ENCODE measurements around the gene CSF1R. TPM values are rescaled to one million over a fixed set of nuclear protein-coding genes. Genes with fewer than 3 reads are reported as not detected.
A peak's percentile ranks its signal among the peaks of the same experiment; 100 is the strongest.

Gene CSF1R
- total RNA-seq, 1 donor from 2014 or later = 2.7 TPM

DNA sequence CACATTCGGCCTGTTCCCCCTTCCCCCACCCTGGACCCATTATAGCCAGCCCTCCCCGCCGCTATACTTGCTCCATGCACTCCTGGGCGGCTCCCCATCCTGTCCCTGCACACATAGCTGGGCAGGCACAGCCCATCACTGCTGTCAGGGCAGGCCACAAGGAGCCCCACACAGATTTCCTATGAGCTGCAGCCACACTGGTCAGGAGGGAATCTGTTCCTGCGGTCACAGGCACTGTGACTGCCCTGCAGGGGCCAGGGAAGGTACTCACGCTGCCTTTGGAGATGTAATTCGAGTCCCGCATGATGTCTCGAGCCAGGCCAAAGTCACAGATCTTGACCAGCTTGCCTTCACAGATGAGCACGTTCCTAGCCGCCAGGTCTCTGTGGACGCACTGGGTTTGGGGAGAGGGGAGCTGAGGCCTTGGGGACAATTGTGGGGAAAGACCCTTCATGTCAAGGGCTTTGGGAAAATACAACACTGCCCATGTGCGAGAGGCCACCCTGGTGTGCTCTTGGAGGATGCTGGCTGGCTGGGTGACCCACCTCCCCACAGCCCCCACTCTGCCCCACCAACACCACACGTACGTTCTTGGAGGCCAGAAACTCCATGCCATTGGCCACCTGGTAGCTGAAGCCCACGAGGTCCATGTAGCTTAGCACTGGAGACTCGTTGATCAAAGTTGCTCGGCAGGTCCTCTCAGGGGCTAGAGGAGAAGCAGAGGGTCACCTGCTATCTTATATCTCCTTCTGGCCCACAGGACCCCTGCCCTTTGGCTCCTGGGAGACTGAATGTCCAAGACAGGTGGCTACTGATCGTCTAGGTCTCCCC lies 34.5 kb upstream of the CSF1R start:
- ATAC-seq = no peak

DNA sequence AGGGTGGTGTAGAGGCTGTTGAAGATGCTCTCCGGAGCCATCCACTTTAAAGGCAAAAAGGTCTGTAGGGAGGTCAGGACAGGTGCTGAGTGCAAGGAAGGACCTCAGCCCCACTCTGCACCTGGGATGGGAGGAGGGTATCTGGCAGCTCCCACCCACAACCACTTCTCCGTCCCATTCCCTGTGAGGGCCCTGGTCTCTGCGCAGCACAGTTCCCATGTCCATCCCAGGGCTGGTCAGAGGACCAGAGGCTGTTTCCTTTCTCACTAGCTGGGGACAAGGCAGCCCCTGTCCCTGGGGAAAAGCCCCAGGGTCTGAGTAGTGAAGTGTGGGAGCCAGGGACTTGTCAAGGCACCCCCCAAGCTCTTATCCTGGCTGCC lies 33.7 kb upstream of the CSF1R start:
- no peak for ATAC-seq

DNA sequence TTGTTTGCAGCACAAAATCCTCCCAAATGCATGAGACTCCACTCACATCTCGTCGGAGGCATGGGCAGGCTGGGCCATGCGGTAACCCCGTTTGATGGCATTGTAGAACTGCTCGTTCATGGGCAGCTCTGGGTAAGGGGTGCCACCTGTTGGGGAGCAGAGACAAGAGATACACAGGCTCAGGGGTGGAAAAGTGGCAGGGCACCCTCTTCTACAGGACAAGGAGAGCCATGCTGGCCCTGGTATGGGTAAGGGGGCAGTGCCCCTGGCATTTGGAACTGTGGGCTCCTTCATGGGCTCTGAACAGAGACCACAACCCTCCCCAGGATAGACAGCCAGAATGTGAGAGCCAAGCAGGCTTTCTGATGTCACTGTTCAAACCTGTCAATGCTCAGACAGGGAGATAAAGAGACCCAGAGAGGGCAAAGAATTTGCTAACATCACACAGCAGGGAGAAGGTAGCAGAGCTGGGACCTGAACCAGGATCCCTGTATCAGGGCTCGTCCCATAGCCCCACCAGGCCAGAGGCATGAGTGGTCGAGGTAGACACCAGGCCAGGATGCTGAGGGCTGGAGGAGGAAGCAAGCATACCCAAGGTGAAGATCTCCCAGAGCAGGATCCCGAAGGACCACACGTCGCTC lies 33.2 kb upstream of the CSF1R start:
- no peak for ATAC-seq

DNA sequence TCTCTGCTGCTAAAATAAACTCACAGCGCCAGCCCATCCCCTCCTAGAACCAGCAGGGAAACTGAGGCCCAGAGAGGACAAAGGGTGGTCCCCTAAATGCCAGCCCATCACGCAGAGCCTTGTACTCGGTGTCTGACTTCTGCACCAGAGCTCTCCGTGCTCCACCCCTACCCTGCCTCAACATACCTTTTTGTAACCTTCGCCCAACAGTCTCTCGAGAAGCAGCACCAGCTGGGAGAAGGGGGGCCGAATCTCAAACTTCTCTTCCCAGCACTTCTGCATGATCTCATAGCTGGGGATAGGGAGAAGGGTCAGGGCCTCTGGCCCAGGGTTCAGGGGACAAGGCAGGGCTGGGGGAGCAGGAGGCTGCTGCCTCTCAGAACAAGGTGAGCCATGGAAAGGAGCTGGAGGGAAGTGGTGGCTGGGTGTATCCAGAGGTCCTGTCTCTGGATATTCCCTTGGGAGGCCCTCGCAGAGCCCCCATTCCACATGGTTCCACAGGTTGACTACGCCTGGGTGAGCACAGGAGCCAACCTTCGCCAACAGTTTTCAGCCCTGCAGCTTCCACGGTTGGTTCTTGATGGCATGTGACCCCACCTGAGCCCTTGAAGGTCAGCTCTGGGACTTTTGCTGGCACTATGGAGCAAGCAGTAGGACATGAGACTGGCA lies 32.3 kb upstream of the CSF1R start:
- ATAC-seq = no peak

DNA sequence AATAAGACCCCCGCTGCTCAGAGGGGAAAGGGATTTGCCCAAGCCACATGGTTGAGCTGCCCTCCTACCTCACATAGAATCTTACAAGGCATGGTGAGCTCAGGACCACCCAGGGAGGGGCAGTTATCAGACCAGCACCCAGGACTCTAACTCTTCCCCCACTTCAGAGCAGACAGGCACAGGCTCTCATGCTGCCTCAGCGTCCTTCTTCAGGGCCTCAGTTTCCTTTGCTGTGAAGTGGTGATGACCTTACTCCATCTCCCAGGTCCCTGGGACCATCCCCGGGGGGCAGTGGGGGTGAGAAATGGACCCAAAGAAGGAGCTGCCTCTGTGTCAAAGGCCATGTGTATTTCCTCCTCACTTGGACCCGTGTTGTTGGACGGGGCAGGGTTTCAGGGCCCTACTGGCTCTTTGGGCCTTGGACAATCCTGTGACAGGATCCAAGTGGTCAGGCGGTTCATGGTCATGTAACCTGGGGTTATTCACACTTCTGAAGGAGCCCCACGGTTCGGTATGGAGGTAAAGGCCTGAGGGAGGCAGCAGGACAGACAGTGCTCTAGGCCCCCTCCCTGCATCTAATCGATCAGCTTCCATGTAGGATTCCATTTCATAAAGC lies 31.7 kb upstream of the CSF1R start:
- no peak for ATAC-seq

DNA sequence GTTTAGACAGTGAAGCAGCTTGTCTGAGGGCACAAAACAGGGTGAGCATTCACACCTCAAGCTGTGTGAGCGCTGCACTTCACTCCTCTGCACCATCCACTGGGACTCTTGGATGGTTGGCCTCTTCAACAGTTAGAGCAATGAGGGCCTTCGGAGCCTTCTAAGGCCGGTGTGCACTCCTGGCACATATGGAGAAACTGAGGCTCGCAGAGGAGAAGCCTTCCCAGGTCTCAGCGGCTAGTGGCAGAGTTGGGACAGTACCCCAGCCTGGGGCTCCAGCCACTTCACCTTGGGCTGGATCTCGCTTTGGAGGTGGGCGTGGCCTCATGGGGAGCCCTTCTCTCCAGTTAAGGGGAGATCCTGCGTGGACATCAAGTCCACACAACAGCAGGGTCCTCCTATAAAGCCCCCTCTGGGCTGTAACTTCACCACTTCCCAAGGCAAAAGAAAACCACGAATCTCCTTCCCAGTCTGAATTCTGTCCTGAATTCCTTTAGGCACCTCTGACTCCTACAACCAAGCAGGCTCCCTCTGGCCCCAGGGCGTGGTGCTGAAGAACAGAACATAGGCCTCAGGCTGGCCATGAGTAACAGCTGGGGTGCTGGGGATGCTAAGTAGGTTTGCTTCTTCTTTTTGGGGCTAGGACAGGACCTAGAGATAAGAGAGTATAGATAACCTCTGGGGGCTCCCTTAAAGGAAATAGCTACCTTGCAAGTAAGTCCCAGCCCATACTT lies 30.5 kb upstream of the CSF1R start:
- no peak for ATAC-seq

DNA sequence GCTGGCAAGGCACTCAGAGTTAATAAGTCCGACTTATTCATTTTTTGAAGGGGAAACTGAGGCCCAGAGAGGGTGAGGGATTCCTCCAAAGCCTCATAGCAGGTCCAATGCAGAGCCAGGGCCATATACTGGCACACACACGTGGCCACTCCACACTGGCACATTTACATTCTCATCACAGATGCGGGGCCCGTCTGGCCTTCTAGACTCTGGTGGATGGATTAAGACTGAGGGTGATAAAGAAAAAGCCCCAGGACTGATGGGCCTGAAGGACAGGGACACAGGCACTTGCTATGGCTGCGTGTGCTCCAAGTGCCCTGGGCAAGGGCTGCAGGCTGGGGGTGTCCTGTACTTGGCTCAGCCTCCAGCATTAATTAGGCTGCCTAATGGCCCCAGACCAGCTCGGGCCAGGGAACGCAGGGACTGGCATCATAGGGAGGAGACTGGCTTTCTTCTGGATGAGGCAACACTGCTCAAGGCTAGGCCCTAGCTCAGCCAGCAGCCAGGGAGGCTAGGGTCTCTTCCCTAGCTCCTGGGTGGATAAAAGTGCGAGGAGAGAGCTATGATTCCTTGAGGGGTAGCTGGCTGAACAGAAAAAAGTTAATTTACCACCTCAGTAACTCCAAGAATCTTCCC lies 28.5 kb upstream of the CSF1R start:
- no peak for ATAC-seq

DNA sequence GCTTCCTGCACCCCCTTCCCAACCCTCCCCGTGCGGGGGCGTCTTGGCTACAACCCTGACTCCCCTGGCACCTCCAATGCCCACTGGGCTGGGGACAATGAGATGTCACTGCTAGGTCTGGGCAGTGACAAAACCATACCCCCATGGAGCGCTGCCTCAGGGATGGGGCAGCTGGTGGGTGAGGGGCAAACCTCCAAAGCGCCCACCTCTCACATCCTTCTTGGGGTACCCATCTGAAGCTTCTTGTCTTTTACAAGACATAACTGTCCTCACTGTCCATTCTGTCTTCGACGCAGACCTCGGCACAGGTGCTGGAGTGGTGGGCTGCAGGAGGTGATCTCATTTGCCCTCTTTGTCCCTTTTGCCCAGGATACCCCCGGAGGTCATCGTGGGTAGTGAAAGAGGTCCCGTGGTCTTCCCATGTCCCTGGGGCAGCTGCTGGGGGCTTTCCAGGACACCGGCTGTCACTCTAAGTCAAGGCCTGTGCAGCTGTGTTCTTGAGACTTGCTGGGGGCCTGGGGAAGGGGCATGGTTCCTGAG lies 27.8 kb upstream of the CSF1R start:
- no peak for ATAC-seq

DNA sequence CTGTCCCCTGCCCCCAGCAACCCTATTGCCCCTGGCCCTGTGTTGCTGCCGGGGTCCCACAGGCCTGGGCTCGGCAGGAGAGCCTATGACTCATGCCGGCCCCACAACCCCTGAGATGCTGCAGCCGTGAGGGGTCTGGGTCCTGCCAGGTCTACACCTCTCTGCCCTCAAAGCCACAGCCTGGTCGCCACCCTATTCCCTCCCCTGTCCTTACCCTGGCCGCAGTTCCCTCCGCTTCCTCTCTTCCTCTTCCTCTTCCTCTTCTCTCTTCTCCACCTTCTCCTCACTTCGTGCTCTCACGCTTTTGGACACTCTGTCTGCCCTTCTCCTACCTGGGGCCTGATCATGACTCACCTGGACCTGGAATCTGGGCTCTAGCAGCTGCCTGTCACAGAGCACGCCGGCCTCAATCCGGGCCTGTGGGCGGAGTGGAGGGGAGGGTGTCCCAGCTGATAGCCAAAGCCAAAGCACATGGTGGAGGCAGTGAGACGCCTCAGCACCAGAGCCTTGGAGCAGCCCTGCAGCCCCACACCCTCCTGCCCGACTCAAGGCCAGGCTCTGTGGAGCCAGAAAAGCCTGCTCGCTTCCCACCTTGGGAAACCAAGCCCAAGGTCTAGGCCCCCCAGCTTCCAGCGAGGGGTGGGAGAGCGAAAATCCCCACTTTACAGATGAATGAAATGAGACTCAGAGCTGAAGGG lies 26.8 kb upstream of the CSF1R start:
- ATAC-seq = peak; percentile 54

DNA sequence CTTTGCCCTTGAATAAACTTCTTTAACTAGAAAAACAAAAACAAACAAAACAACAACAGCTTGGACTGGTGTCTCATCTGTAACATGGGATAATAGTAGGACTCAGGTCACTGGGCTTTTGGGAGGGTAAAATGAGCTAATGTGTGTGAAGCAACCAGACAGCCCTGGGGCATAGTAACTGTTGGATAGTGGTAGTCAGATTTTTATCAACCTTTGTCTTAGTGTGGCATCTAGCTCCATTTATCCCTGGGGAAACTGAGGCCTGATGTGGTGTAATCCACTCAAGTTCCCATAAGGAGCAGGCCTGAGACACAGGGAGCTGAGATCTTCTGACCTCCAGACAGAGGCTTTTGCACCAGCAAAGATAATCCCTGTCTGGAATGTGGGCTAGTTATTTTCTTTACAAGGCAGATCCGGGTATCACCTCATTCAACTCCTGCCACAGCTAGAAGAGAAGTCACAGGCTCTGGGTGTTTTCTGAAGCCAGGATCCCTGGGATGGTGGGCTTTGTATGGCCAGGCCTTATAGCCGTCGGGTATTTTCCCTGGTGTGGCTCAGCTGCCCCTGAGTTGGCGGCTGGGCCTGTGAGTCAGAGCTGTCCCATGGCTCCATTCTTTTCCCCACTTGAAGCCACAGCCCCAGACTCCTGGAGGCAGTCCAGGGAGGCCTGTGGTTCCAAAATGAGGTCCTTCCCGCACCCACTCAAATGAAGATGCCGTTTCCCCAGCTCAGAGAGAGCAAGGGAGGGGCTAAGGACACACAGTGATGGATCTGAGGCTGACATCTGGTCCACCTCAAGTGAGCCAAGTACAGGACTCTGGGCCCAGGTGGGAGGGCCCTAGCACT lies 26.1 kb upstream of the CSF1R start:
- ATAC-seq = peak; percentile 6

DNA sequence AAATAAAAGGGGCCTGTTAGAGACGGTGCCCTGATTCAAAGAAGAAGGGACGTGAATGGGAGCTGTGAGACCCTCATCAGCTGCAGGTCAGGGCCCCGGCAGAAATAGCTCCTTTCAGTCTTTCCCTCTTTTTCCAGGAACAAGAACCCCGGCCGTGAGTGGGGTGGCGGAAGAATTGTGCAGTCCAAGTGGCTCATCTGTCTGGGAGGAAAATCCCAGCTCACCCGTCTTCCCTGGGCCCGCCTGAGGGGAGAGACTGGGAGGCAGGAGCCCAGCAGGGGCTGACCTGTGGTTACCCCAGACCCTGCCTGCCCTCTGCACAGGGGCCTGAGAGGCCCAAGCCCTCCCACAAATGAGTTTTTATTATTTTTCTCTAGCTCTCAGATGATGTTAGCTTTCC lies 24.8 kb upstream of the CSF1R start:
- ATAC-seq = no peak

DNA sequence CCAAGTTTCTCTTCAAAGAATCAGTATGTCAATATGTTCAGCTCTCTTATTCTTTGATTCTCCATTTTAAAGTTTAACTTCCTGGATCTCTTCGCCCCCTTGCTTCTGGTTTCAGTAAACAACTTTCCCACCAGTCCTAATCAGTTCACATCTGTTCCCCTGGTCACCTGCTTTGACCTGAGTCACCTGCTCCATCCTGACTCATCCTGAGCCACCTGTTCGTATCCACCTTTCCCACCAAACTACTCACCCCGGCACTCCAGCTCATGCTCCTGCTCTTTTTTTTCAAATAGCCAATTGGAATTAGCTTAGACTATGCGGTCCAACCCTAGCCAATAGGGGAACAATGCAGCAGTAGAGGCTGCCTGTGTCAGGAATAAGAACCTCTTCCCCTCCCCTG lies 23.6 kb upstream of the CSF1R start:
- no peak for ATAC-seq

DNA sequence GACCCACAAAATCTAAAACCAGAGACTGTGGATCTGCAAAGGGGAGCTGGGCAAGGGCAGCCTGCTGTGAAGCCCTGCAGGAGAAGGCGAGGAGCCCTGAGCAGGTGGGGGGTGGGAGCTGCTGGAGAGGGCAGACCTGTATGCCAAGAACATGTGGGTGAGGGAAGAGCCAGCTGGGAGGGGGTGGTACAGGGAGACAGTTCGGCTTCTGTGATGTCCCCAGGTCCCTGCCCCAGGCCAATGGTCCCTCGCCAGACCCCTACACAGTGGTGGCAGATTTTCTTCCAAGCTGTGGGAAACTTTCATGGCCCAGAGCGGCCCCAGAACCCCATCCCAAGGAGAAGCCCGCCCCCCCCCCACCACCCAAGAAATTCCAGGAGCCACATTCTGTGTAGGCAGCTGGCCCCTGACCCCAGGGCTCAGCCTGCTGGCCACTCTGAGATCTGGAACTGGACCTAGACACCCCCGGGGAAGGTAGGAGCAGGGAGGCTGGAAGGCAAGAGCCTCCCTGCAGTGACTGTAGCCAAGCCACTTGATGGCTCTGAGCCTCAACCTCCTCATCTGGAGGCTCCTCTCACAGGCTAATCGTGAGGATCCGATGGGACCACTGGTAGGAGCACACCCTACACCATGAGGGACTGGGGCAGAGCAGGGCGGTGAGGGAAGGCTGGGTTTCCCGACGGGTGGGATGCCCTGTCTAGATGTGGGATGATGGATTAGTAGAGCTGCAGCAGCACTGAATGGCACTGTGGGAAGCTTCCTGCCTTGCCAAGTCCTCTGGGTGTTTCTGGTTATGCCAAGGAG lies 22.6 kb upstream of the CSF1R start:
- no peak for ATAC-seq

DNA sequence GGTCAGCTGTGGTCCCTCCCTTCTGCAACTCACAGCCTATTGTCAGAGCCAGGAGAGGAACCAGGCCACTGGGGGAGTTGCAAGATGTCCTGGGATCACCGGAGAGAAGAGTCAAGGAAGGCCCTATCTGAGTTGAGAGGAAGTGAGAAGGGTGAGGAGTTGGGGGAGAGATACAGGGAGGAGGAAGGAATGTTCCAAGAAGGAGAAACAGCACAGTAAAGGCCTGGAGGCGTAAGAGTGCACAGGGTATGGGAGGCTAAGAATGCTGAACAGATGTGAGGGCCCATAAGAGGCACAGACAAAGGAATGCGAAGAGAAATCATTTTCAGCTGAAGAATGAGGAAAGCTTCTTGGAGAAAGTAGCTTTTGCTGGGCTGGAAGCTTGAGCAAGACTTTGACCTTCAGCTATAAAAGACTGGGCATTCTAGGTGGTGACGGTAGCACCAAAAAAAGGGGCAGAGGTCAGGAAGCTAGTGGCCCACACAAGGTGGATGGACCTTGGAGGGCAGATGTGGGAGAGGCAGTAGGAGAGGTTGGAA lies 21.6 kb upstream of the CSF1R start:
- no peak for ATAC-seq

DNA sequence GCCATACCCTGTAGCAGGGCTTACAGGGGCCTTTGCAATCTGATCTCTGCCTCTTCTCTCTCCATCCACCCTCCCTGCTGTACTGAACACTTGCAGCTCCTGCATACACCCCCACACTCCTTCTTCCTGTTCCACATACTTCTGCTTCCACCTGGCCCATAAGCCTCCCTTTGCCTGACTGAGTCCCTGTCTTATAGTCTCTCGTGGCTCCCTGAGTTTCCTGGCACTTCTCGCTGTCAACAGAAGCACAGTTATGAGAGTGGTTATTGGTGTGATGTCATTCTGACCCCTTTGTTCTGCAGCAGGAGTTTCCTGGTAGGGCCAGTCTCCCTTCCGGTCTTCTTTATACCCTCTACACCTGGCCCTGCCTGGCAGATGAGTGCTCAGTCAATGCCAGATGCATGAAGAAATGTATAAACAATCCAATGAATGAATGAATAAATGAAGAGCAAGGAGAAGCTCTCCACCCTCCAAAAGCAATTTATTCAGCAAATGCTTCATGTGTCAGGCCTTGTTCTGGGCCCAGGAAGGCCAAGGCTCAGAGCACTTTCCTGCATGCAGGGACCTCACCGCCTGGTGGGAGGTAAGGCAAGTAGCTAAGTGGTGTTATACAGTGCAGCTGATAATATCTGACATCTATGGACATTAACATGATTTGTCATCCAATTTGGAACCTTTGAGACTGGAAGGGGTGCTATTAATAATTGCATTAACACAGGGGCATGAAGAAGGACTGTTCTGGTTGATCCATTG lies 20.5 kb upstream of the CSF1R start:
- ATAC-seq = no peak

DNA sequence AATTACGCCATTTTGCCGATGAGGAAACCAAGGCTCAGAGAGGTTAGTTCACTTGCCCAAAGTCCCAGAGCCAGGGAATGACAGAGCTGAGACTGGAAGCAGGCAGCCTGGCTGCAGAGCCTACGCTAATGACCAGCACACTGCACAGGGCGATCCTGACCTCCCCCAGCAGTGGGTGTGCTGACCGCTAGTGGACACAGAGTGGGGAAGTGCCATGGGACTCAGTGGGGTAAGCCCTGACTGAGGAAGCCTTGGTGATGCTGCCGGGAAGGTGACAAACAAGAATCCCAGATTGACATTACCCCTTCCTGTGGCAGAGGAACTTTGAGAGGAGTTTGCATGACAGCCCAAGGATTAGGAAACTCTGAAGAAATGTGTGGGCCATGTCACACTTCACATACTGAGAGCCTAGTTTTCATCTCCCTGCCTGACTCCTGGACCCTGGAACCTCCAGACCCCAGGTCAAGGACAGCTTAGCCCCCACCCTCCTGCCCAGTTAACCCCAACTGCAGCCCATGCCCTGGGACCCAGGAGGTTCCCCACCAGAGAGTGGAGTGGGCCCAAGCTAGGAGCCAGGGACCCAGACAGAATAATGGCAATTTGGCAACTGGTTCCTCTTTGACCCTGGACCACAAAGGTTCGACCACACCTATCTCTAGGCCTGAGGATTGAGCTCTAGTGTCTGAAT lies 19.7 kb upstream of the CSF1R start:
- ATAC-seq = no peak

DNA sequence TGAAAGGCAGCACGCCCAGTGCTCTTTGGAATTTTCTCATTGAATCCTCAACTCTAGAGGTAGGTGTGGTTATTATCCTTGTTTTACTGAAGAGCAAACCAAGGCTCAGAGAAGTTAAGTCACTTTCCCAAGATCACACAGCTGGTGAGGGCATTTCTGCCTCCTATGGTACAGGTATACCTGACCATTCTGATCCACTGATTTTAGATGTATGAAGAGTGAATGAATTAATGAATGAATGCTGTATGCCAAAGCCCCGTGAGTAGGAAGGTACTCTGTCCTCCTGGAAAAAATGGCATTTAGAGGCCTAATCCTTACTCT lies 18.2 kb upstream of the CSF1R start:
- ATAC-seq = no peak
